Stimulated activated CD4-positive, alpha-beta T cell treated with anti-CD3 and anti-CD28 coated beads, TNF-alpha, amount 100 ng/mL, for 48 hours (primary cell): ENCODE results near the gene SSBP4.

Experiments
- DNase-seq, 3 donors: peaks; one replicate each; pipeline ENCODE4 v3.0.0-alpha.2; 2020; ENCODE audit warnings: low read depth in 3 of 3

The SSBP4 gene

GRCh38 chr19:18444513-18444912 lies 25.3 kb downstream of the SSBP4 start:
- no peak for DNase-seq

GRCh38 chr19:18445262-18445948 lies 26.2 kb downstream of the SSBP4 start:
- DNase-seq: no peak

- no peak for DNase-seq
Observed at GRCh38 chr19:18446145-18446810, 27.1 kb downstream of the SSBP4 start.

- no peak for DNase-seq
Observed at GRCh38 chr19:18446811-18447359, 27.7 kb downstream of the SSBP4 start.

GRCh38 chr19:18449552-18449951 lies 30.4 kb downstream of the SSBP4 start:
- no peak for DNase-seq

- no peak for DNase-seq
Observed at GRCh38 chr19:18450021-18450930, 31.1 kb downstream of the SSBP4 start.

- DNase-seq: peak; percentile 71 to 86 (median 84)
Observed at GRCh38 chr19:18450931-18451836, 32.0 kb downstream of the SSBP4 start.

GRCh38 chr19:18452386-18452785 lies 33.2 kb downstream of the SSBP4 start:
- no peak for DNase-seq

GRCh38 chr19:18453269-18454024 lies 34.2 kb downstream of the SSBP4 start:
- no peak for DNase-seq

GRCh38 chr19:18456279-18456678 lies 37.1 kb downstream of the SSBP4 start:
- no peak for DNase-seq

GRCh38 chr19:18456974-18457373 lies 37.8 kb downstream of the SSBP4 start:
- DNase-seq: no peak

GRCh38 chr19:18457483-18458331 lies 38.5 kb downstream of the SSBP4 start:
- no peak for DNase-seq

- DNase-seq: no peak
Observed at GRCh38 chr19:18460900-18461299, 41.7 kb downstream of the SSBP4 start.

- no peak for DNase-seq
Observed at GRCh38 chr19:18461471-18461870, 42.3 kb downstream of the SSBP4 start.

GRCh38 chr19:18464646-18465045 lies 45.4 kb downstream of the SSBP4 start:
- DNase-seq: no peak

- no peak for DNase-seq
Observed at GRCh38 chr19:18465214-18465963, 46.2 kb downstream of the SSBP4 start.

- DNase-seq: no peak
Observed at GRCh38 chr19:18465964-18466339, 46.8 kb downstream of the SSBP4 start.

GRCh38 chr19:18466354-18466753 lies 47.2 kb downstream of the SSBP4 start:
- no peak for DNase-seq

GRCh38 chr19:18467978-18468377 lies 48.8 kb downstream of the SSBP4 start:
- DNase-seq: no peak
